ENCODE results near the gene C1QL4. TPM values are rescaled to one million over a fixed set of nuclear protein-coding genes. Genes with fewer than 3 reads are reported as not detected.
A peak's percentile ranks its signal among the peaks of the same experiment; 100 is the strongest.

C1QL4 gene
- total and polyA plus RNA-seq, 5 donors = not detected

- H3K27ac ChIP-seq (ENCODE audit: low read length) = peak overlapping the region; percentile 91
- WGBS = 12% methylated on average over 38 of the region's 38 CpGs
- DNase-seq (no peak), ATAC-seq (no peak)
- intact Hi-C loops (cut with DNase I) = no loop called here
- H3K4me3 ChIP-seq (ENCODE audit: low read length) = peak overlapping the region; percentile 62
- no peaks in the 10 kb centered on the region for H3K4me1 ChIP-seq (ENCODE audit: control insufficient read depth, insufficient read depth, low read length)
- no peaks in the 10 kb centered on the region for H3K9me3 ChIP-seq (ENCODE audit: control insufficient read depth, low read length)
- no peaks in the 10 kb centered on the region for H3K27me3 ChIP-seq (ENCODE audit: control insufficient read depth, insufficient read depth)
These were observed 29.2 kb upstream of the C1QL4 start for GRCh38 chr12:49366096-49366651.

- Histone ChIP-seq H3K9me3 (ENCODE audit: control insufficient read depth, low read length) (no peaks in the 10 kb centered on the region), H3K4me3 (ENCODE audit: low read length) (no peak overlapping the region), H3K27ac (ENCODE audit: low read length) (no peak overlapping the region), H3K4me1 (ENCODE audit: control insufficient read depth, insufficient read depth, low read length) (no peaks in the 10 kb centered on the region), H3K27me3 (ENCODE audit: control insufficient read depth, insufficient read depth) (no peaks in the 10 kb centered on the region)
- intact Hi-C loops (cut with DNase I) = no loop called here
- DNase-seq = no peak
- ATAC-seq = no peak
- 85% methylated on average over 5 of the region's 5 CpGs for WGBS
These were observed 28.6 kb upstream of the C1QL4 start for GRCh38 chr12:49365542-49365941.

GRCh38 chr12:49364989-49365388, 28.0 kb upstream of the C1QL4 start:
- no peak for DNase-seq
- H3K9me3 ChIP-seq (ENCODE audit: control insufficient read depth, low read length) = no peaks in the 10 kb centered on the region
- H3K27ac ChIP-seq (ENCODE audit: low read length) = no peak overlapping the region
- H3K4me3 ChIP-seq (ENCODE audit: low read length) = no peak overlapping the region
- 95% methylated on average over 1 of the region's 1 CpG for WGBS
- intact Hi-C loops (cut with DNase I) = no loop called here
- no peaks in the 10 kb centered on the region for H3K27me3 ChIP-seq (ENCODE audit: control insufficient read depth, insufficient read depth)
- no peaks in the 10 kb centered on the region for H3K4me1 ChIP-seq (ENCODE audit: control insufficient read depth, insufficient read depth, low read length)
- no peak for ATAC-seq

GRCh38 chr12:49362077-49362476, 25.1 kb upstream of the C1QL4 start:
- 100% methylated on average over 1 of the region's 1 CpG for WGBS
- DNase-seq (no peak), ATAC-seq (no peak)
- H3K27ac ChIP-seq (ENCODE audit: low read length) = no peak overlapping the region
- no peaks in the 10 kb centered on the region for H3K9me3 ChIP-seq (ENCODE audit: control insufficient read depth, low read length)
- intact Hi-C loops (cut with DNase I) = no loop called here
- no peaks in the 10 kb centered on the region for H3K27me3 ChIP-seq (ENCODE audit: control insufficient read depth, insufficient read depth)
- H3K4me1 ChIP-seq (ENCODE audit: control insufficient read depth, insufficient read depth, low read length) = no peaks in the 10 kb centered on the region
- no peak overlapping the region for H3K4me3 ChIP-seq (ENCODE audit: low read length)

GRCh38 chr12:49359671-49360070, 22.7 kb upstream of the C1QL4 start:
- no peak for ATAC-seq
- Histone ChIP-seq H3K27me3 (ENCODE audit: control insufficient read depth, insufficient read depth) (no peaks in the 10 kb centered on the region), H3K4me1 (ENCODE audit: control insufficient read depth, insufficient read depth, low read length) (no peaks in the 10 kb centered on the region), H3K9me3 (ENCODE audit: control insufficient read depth, low read length) (no peaks in the 10 kb centered on the region), H3K4me3 (ENCODE audit: low read length) (no peak overlapping the region), H3K27ac (ENCODE audit: low read length) (no peak overlapping the region)
- 82% methylated on average over 7 of the region's 7 CpGs for WGBS
- intact Hi-C loops (cut with DNase I) = loop anchor here (2.0 to 10.0 kb wide), 4 partner anchors 153 to 225 kb away; no protein-coding TSS in a partner anchor
- DNase-seq = no peak

- ATAC-seq (peak; percentile 69 to 87), DNase-seq (no peak)
- no peaks in the 10 kb centered on the region for H3K9me3 ChIP-seq (ENCODE audit: control insufficient read depth, low read length)
- H3K4me3 ChIP-seq (ENCODE audit: low read length) = no peak overlapping the region
- 22% methylated on average over 7 of the region's 7 CpGs for WGBS
- no peaks in the 10 kb centered on the region for H3K27me3 ChIP-seq (ENCODE audit: control insufficient read depth, insufficient read depth)
- no peak overlapping the region for H3K27ac ChIP-seq (ENCODE audit: low read length)
- no peaks in the 10 kb centered on the region for H3K4me1 ChIP-seq (ENCODE audit: control insufficient read depth, insufficient read depth, low read length)
- intact Hi-C loops (cut with DNase I) = loop anchor here in 3 of 4 donors (2.0 to 10.0 kb wide), 4 partner anchors 154 to 226 kb away; no protein-coding TSS in a partner anchor
These were observed 21.6 kb upstream of the C1QL4 start for GRCh38 chr12:49358483-49359141.

- intact Hi-C loops (cut with DNase I) = loop anchor here in 2 of 4 donors (5.0 to 10.0 kb wide), 2 partner anchors 155 to 228 kb away; no protein-coding TSS in a partner anchor
- 11% methylated on average over 3 of the region's 3 CpGs for WGBS
These were observed 20.2 kb upstream of the C1QL4 start for GRCh38 chr12:49357103-49357678.

GRCh38 chr12:49355913-49356312, 18.9 kb upstream of the C1QL4 start:
- DNase-seq = no peak
- Histone ChIP-seq H3K27ac (ENCODE audit: low read length) (no peak overlapping the region), H3K27me3 (ENCODE audit: control insufficient read depth, insufficient read depth) (no peaks in the 10 kb centered on the region), H3K4me3 (ENCODE audit: low read length) (no peak overlapping the region), H3K9me3 (ENCODE audit: control insufficient read depth, low read length) (no peaks in the 10 kb centered on the region), H3K4me1 (ENCODE audit: control insufficient read depth, insufficient read depth, low read length) (no peaks in the 10 kb centered on the region)
- no peak for ATAC-seq
- intact Hi-C loops (cut with DNase I) = loop anchor here in 2 of 4 donors (5.0 to 10.0 kb wide), 2 partner anchors 156 to 229 kb away; no protein-coding TSS in a partner anchor
- WGBS = 95% methylated on average over 10 of the region's 10 CpGs

More at GRCh38 chr12:49357103-49357678, 20.2 kb upstream of the C1QL4 start:
- Histone ChIP-seq H3K4me1 (ENCODE audit: control insufficient read depth, insufficient read depth, low read length) (no peaks in the 10 kb centered on the region), H3K27ac (ENCODE audit: low read length) (no peak overlapping the region), H3K27me3 (ENCODE audit: control insufficient read depth, insufficient read depth) (no peaks in the 10 kb centered on the region), H3K9me3 (ENCODE audit: control insufficient read depth, low read length) (no peaks in the 10 kb centered on the region), H3K4me3 (ENCODE audit: low read length) (no peak overlapping the region)
- no peak for ATAC-seq
- DNase-seq = no peak

- H3K27me3 ChIP-seq (ENCODE audit: control insufficient read depth, insufficient read depth) = no peaks in the 10 kb centered on the region
- intact Hi-C loops (cut with DNase I) = loop anchor here in 1 of 4 donors (10.0 kb wide), 1 partner anchor 232 kb away; no protein-coding TSS in a partner anchor
These were observed 15.4 kb upstream of the C1QL4 start for GRCh38 chr12:49352351-49352750.

GRCh38 chr12:49349266-49349665, 12.3 kb upstream of the C1QL4 start:
- ATAC-seq (no peak), DNase-seq (peak in 1 of 3 donors; percentile 34)
- no peak overlapping the region for H3K4me3 ChIP-seq (ENCODE audit: low read length)
- H3K4me1 ChIP-seq (ENCODE audit: control insufficient read depth, insufficient read depth, low read length) = peaks cover 2% of the 10 kb centered on the region
- no peaks in the 10 kb centered on the region for H3K27me3 ChIP-seq (ENCODE audit: control insufficient read depth, insufficient read depth)
- WGBS = 97% methylated on average over 11 of the region's 11 CpGs
- H3K27ac ChIP-seq (ENCODE audit: low read length) = no peak overlapping the region
- intact Hi-C loops (cut with DNase I) = no loop called here
- no peaks in the 10 kb centered on the region for H3K9me3 ChIP-seq (ENCODE audit: control insufficient read depth, low read length)

More at GRCh38 chr12:49352351-49352750, 15.4 kb upstream of the C1QL4 start:
- Histone ChIP-seq H3K4me3 (ENCODE audit: low read length) (no peak overlapping the region), H3K9me3 (ENCODE audit: control insufficient read depth, low read length) (no peaks in the 10 kb centered on the region), H3K27ac (ENCODE audit: low read length) (no peak overlapping the region), H3K4me1 (ENCODE audit: control insufficient read depth, insufficient read depth, low read length) (no peaks in the 10 kb centered on the region)
- 63% methylated on average over 2 of the region's 2 CpGs for WGBS
- DNase-seq = no peak
- ATAC-seq = no peak

- intact Hi-C loops (cut with DNase I) = no loop called here
- DNase-seq (peak in 1 of 3 donors; percentile 40), ATAC-seq (no peak)
- Histone ChIP-seq H3K27ac (ENCODE audit: low read length) (no peak overlapping the region), H3K27me3 (ENCODE audit: control insufficient read depth, insufficient read depth) (no peaks in the 10 kb centered on the region), H3K9me3 (ENCODE audit: control insufficient read depth, low read length) (no peaks in the 10 kb centered on the region), H3K4me1 (ENCODE audit: control insufficient read depth, insufficient read depth, low read length) (peaks cover 2% of the 10 kb centered on the region), H3K4me3 (ENCODE audit: low read length) (no peak overlapping the region)
- WGBS = 98% methylated on average over 5 of the region's 5 CpGs
These were observed 11.8 kb upstream of the C1QL4 start for GRCh38 chr12:49348781-49349180.
